Measurements from ENCODE around the gene ZNF20.

DNA sequence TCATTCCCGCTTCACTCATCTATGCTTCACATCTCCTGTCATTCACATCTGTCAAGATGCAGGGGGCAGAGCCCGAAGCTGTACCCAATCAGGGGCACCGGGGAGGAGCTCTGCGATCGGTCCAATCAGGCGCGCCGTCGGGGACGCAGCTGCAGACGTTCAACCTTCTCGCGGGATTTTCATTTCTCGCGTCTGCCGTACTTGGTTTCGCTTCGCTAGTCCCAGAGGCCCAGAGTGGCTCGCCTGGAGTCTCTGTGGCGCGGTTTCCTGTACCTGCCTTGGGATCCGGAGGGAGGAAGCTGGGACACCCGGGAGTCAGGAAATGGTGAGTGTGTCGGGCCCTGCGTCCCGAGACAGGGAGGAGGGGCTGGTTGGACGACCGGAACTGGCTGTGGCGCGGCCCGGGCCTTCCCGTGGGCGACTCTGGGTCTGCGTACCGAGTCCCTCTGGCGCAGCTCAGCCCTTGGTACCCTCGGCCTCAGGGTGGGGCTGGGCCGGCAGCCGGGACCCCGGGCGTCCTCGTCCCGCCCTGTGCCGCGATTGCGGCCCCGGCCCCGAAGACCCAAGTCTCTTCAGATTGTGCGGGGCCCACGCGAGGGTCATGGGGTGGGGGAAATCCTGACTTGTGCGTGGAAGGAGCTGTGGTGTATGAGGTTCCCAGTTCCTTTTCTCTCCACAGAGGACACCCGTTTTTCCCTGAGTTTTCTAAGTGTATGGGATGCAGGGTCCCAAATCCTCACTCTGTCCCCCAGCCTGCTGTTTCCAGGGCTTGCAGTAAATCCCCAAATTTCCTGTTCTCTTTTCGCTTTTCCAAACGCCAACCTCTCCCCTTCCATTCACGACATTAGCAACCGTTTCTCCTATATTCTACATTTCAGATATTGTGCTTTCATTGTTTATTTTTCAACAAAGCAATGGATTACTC, 23.0 kb upstream of the ZNF20 start, which contains the start of gene ZNF136:
- TF ChIP-seq, protein P1, sequence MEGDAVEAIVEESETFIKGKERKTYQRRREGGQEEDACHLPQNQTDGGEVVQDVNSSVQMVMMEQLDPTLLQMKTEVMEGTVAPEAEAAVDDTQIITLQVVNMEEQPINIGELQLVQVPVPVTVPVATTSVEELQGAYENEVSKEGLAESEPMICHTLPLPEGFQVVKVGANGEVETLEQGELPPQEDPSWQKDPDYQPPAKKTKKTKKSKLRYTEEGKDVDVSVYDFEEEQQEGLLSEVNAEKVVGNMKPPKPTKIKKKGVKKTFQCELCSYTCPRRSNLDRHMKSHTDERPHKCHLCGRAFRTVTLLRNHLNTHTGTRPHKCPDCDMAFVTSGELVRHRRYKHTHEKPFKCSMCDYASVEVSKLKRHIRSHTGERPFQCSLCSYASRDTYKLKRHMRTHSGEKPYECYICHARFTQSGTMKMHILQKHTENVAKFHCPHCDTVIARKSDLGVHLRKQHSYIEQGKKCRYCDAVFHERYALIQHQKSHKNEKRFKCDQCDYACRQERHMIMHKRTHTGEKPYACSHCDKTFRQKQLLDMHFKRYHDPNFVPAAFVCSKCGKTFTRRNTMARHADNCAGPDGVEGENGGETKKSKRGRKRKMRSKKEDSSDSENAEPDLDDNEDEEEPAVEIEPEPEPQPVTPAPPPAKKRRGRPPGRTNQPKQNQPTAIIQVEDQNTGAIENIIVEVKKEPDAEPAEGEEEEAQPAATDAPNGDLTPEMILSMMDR (IDR thresholded peaks at IDR 0.05; ENCODE audit: low read length), result no peak
- no peak for TF ChIP-seq EZH2 (optimal IDR thresholded peaks at IDR 0.05; ENCODE audit: low read depth, low read length)

Data from MM.1S (cell line).